ENCODE measurements around the gene LILRB1.
"Not testable (repeated sequence)": the region's sequence is repeated elsewhere in the genome, so short reads cannot be mapped to it uniquely, and the experiment has no call there.

The LILRB1 gene

GRCh38 chr19:54616057-54616456 lies 14.2 kb upstream of the LILRB1 start:
- no peak for DNase-seq (ENCODE audit: low spot score)
- no peak for TF ChIP-seq CTCF (IDR thresholded peaks at IDR 0.05; ENCODE audit: extremely low read depth, missing control alignments)

GRCh38 chr19:54616821-54617560 lies 13.3 kb upstream of the LILRB1 start:
- peak; percentile 64 for DNase-seq (ENCODE audit: low spot score)
- TF ChIP-seq CTCF (IDR thresholded peaks at IDR 0.05; ENCODE audit: extremely low read depth, missing control alignments): no peak

- no peak for TF ChIP-seq CTCF (IDR thresholded peaks at IDR 0.05; ENCODE audit: extremely low read depth, missing control alignments)
- no peak for DNase-seq (ENCODE audit: low spot score)
These were observed 9.8 kb upstream of the LILRB1 start for GRCh38 chr19:54620464-54620863.

GRCh38 chr19:54622431-54622830 lies 7.9 kb upstream of the LILRB1 start:
- no peak for DNase-seq (ENCODE audit: low spot score)
- TF ChIP-seq CTCF (IDR thresholded peaks at IDR 0.05; ENCODE audit: extremely low read depth, missing control alignments): no peak

- DNase-seq (ENCODE audit: low spot score): not testable (repeated sequence)
These were observed 6.0 kb upstream of the LILRB1 start for GRCh38 chr19:54624234-54624633.

GRCh38 chr19:54624934-54625730 lies 5.2 kb upstream of the LILRB1 start:
- DNase-seq (ENCODE audit: low spot score): not testable (repeated sequence)

- TF ChIP-seq CTCF (IDR thresholded peaks at IDR 0.05; ENCODE audit: extremely low read depth, missing control alignments): no peak
- no peak for DNase-seq (ENCODE audit: low spot score)
These were observed 3.5 kb upstream of the LILRB1 start for GRCh38 chr19:54626757-54627156.

GRCh38 chr19:54627912-54628311 lies 2.4 kb upstream of the LILRB1 start:
- DNase-seq (ENCODE audit: low spot score): not testable (repeated sequence)

- TF ChIP-seq CTCF (IDR thresholded peaks at IDR 0.05; ENCODE audit: extremely low read depth, missing control alignments): no peak
These were observed 498 bp downstream of the LILRB1 start for GRCh38 chr19:54630782-54631181.

GRCh38 chr19:54631489-54632337 lies 1.4 kb downstream of the LILRB1 start:
- DNase-seq (ENCODE audit: low spot score): not testable (repeated sequence)

More at GRCh38 chr19:54630782-54631181, 498 bp downstream of the LILRB1 start:
- DNase-seq (ENCODE audit: low spot score): no peak

GRCh38 chr19:54632517-54632916 lies 2.2 kb downstream of the LILRB1 start:
- DNase-seq (ENCODE audit: low spot score): not testable (repeated sequence)
